Hindlimb muscle (tissue), 1 donor: ENCODE data around the gene CDH26. TPM values are rescaled to one million over a fixed set of nuclear protein-coding genes. Genes with fewer than 3 reads are reported as not detected.
"Not testable (repeated sequence)": the region's sequence is repeated elsewhere in the genome, so short reads cannot be mapped to it uniquely, and the experiment has no call there.

ENCODE experiments used
- DNase-seq: peaks from one replicate; pipeline ENCODE4 v3.0.0-alpha.2; 2013
- polyA plus RNA-seq: library from polyadenylated mRNA; unstranded; fragments of 120-200 nt; gene quantifications from one replicate; pipeline ENCODE4 v1.2.1, GENCODE V29; 2013; ENCODE audit not compliant: insufficient read length

The CDH26 gene
- polyA plus RNA-seq, 1 donor, result 0.85 TPM

GRCh38 chr20:60020251-60020650 lies 62.0 kb downstream of the CDH26 start:
- no peak for DNase-seq

DNA sequence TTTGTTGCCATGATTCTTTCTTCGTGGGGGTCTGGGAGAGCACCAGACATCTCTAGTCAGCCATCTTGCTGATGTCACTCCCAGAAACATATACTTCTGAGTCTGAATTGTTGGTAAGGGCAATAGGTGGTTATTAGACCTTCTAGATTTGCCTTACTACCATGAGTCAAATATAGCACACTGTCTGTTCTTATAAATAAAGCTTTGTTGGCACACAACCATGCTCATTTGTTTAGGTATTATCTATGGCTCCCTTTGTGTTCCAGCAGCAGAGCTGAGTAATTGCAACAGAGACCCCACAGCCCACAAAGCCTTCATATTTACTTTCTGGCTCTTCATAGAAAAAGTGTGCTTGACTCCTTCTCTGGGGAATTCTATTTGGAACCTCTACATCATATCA lies 62.9 kb downstream of the CDH26 start:
- no peak for DNase-seq

- no peak for DNase-seq
Observed at GRCh38 chr20:60022849-60023248, 64.6 kb downstream of the CDH26 start.

DNA sequence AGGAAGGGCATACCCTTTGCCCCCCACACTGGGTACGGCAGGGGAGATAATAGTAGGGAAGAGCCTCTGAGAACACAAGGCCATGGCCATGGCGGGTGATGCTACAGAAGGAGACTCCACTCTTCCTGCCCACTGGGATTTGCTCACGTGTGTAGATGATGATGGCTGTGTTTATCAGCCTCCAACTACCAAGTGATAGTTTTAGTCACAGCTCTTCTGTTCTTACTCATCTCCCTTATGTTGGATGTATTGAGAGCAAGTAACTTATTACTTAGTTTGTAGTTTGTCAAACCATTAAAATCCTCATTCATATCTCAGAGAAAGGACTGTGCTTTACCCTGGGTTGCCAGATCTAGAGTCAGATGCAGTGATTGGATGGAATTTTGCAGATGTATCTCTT lies 66.0 kb downstream of the CDH26 start:
- DNase-seq, result no peak

DNA sequence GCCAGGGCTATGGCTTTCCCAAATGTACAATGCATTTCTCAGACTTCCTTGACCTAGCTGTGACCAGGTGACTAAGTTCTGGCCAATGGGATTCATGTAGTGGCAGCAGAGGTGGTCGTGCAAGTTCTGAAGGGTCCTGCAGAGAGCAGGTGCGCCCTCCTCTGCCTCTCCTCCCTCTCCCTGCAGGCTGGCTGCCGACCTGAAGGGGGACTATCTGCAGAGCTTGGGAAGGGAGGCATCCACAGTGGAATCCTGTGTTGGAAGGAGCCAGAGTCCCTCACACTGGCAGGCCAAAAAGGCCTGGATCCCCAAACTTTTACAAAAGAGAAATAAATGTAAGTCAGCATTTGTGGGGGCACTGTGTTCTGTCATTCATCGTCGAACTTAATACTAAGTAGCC lies 66.6 kb downstream of the CDH26 start:
- DNase-seq, result no peak

GRCh38 chr20:60026010-60026409 lies 67.8 kb downstream of the CDH26 start:
- DNase-seq, result no peak

- no peak for DNase-seq
Observed at GRCh38 chr20:60030471-60030870, 72.2 kb downstream of the CDH26 start.

DNA sequence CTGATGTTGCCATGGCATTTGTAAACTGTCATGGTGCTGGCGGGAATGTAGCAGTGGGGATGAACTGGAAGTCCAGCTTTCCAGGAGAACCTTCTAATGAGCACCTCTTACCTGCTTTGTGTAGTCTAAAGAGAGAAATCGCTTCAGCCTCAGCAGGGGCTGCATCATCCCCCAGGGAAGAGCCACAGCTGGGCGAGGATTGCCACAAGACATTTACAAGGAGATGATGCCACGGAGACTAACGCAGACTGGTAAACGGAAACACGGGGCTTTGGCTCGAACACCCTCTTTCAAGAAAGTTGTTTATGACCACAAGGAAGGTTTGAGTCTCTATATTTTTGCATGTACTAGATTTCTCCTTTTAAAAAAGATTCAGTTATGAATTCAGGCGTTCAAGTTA lies 72.9 kb downstream of the CDH26 start:
- no peak for DNase-seq

DNA sequence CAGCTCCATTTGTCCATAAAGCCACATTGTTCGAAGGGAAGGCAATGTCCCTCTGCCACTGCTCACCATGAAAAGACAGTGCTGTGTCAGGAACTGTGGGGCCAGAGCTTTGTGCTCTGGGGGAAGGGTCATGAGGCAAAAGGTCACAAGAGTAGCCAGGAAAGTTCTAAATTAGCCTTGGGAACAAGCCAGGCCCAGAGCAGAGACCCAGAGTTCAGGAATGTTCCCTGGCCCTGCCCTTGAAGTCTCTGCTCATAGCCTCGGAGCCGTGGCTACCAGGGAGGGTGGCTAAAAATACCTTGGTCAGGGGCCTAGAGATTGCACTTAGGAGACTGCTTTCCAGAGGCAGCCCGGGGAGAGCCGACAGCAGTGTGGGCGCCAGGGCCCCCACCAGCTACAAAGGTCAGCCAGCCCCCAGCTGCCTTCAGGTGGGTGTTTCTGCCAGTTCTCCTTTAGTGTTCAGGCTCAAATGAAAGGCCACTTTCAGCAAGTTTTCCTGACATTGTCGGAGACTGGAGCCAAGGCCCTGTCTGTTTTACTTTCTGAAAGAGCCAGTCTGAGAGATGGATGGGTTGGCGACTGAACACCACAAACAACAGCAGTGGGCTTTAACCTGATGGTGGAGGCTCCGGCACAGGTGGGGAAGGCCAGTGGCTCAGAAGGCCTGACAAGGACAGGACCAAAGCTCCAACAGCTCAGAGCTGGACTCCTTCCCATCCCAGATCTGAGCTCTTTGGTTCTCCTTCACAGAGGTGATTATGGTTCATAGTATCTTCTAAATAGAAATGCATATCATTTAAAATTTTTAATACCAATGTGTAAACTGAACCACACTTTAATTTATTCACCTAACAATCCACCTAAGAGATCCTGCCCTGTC lies 76.2 kb downstream of the CDH26 start:
- no peak for DNase-seq

GRCh38 chr20:60035486-60035885 lies 77.3 kb downstream of the CDH26 start:
- DNase-seq, result no peak

DNA sequence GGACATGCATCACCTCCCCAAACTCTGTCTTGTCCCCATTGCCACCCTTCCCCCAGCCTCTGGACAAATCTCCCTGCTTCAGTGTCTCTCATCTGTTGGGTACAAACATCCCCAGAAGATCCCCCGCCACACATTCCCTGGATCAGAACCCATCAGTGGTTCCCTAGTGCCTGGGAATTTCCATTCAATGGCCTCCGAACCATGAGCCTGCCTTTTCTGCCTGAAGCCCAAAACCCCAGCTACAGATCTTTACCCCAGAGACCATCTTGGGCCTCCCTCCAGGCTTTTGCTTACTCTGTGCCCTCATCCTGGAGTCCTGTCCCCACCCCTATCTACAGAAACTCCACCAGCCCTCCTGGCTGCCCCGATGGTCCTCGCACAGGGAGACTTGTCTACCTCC lies 78.1 kb downstream of the CDH26 start:
- DNase-seq, result no peak

- DNase-seq, result no peak
Observed at GRCh38 chr20:60036746-60037499, 78.7 kb downstream of the CDH26 start.

- no peak for DNase-seq
Observed at GRCh38 chr20:60038400-60039008, 80.3 kb downstream of the CDH26 start.

DNA sequence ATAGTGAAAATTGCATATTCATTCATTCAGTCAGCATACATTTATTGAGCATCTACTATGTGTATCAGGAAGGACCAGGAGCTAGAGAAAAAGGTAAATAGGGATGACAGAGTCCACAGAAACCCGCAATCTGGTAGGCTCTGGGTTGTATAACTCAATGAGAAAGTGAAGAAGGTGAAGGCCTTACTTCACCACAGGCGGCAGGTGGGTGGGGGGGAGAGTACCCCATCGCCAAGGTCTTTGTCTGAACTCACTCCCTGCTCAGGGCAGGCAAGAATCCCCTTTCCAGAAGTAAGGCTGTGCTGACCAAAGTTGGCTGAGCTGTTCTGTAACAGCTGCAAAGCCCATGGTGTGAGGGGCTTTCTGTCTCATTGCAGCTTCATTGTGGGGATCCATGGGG lies 81.3 kb downstream of the CDH26 start:
- DNase-seq, result no peak

- no peak for DNase-seq
Observed at GRCh38 chr20:60040471-60041162, 82.4 kb downstream of the CDH26 start.

DNA sequence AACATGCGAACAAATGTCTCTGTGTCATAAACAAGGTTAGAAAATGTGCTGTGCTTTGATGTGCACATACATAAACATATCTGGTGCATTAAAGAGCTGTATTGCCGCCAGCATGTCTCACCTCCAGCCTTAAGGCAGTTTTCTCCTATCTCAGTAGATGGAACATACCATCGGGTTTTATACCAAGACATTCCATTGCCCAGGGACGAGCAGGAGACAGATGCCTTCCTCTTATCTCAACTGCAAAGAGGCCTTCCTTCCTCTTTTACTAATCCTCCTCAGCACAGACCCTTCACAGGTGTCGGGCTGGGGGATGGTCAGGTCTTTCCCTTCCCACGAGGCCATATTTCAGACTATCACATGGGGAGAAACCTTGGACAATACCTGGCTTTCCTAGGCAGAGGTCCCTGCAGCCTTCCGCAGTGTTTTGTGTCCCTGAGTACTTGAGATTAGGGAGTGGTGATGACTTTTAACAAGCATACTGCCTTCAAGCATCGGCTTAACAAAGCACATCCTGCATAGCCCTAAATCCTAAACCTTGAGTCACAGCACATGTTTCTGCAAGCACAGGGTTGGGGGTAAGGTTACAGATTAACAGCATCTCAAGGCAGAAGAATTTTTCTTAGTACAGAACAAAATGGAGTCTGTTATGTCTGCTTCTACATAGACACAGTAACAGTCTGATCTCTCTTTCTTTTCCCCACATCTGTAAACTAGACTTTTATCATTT lies 83.4 kb downstream of the CDH26 start:
- not testable (repeated sequence) for DNase-seq

DNA sequence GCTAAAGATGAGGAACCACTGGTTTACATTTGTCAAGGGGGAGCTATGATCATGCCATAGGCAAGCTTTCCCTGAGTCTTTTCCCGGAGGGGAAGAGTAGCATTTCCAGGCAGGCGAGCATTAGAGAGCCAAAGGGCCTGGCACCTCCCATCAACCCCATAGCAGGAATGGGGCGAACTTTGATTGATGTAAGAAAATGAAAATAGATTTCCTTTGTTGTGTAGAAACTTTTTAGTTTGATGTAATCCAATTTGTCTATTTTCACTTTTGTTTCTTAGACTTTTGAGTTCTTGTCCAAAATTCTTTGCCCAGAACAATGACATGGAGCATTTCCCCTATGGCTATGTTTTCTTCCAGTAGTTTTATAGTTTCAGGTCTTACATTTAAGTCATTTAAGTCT lies 85.2 kb downstream of the CDH26 start:
- DNase-seq, result no peak

GRCh38 chr20:60046011-60046413 lies 87.8 kb downstream of the CDH26 start:
- DNase-seq, result no peak

GRCh38 chr20:60046436-60046835 lies 88.2 kb downstream of the CDH26 start:
- no peak for DNase-seq

GRCh38 chr20:60046860-60047259 lies 88.6 kb downstream of the CDH26 start:
- DNase-seq, result no peak

DNA sequence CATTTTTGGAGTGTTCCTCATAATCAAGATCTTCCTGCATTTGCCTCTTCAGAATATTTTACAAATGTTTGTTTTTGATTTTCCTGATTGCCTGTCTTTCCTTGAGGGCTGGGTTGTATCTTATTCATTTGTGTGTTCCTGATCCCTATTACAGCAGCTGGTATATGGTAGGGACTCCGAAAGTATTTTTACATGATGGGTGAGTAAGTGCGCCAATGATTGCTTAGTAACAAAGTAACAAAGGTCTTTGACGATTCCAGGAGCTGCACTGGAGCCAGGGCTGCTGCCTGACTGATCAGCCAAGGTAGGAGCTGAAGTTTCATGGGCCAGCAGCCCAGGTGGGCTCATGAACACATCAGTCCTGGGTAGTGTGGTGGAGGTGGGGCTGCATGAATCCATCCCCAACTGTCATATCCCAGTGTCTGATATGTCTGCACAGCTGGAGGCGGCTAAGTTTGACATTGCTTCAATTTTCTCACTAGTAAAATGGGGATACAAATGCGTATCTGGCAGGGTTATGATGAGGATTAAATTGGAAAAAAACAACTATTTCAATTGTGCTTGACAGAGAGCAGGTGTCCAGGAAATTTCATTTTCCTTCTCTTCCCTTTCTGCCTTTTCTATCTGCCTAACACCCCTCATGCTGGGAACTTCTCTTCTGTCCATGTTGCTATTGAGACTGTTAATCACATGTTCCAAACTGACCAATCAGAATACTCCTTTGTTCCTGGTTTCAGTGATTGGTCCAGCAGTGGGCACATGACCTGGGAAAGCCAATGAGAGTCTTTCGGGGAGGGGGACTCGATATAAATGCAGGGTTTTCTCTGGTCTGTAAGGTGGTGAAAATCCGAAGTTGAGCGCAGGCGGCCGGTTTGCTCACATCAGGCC lies 90.7 kb downstream of the CDH26 start:
- no peak for DNase-seq
